Measurements from ENCODE around the gene HDAC4.

DNA sequence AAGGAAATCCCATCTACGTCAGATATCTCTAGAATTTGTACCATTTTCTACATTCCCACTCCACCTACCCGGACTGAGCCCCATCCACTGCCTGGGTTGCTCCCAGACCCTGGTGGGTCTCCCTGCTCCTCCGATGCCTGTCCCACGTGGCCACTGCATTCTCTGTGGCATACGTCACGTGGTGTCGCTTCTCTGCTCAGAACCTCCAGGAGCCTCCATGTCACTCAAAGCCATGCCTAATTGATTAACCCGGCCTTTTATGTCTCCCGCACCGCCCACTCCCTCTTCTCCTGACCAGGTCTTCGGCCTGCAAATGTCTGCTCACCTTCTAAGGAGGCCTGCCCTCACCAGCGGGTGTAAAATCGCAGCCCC, 176.6 kb downstream of the HDAC4 start:
- TF ChIP-seq CTCF (optimal IDR thresholded peaks at IDR 0.05 in 1 of 3, IDR thresholded peaks at IDR 0.05 in 1 of 3, conservative IDR thresholded peaks at IDR 0.05 in 1 of 3; ENCODE audit: extremely low read depth in 1 of 3, insufficient read depth in 2 of 3, low read length in 3 of 3), result no peak
- TF ChIP-seq EZH2 (IDR thresholded peaks at IDR 0.05; ENCODE audit: low read length), result no peak
